CMK (cell line): ENCODE results near the gene ATP4B.
"Not testable (repeated sequence)": the region's sequence is repeated elsewhere in the genome, so short reads cannot be mapped to it uniquely, and the experiment has no call there.

Experiments
- DNase-seq: peaks from one replicate; pipeline ENCODE4 v3.0.0-alpha.2; 2010; ENCODE audit warnings: low read depth

The ATP4B gene

DNA sequence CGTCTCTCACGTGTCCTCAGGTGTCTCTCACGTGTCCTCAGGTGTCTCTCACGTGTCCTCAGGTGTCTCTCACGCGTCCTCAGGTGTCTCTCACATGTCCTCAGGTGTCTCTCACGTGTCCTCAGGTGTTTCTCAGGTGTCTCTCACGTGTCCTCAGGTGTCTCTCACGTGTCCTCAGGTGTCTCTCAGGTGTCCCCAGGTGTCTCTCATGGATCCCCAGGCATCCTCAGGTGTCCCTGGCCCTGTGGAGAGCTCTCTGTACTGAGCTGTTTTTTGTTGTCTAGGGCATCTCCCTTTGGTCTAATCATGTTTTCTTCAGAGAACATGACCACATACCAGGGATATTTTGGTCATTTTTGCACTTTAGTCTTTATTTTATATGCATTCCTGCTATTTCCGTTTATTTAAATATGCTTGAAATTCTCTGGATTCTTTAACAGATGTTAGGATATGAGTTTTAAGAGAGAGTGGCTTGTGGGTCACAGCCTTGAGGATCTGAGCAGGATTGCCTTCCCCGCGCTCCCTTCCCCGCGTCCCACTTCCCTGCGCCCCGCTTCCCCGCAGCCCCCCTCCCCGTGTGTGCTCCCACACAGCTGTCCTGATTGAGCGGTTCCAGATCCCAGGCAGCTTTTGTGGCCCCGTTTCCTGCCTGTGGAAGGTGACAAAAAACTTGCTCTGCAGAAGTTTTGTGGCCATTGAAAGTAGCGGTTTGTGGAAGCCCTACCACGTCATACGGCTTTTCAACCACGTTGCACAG is 31.9 kb downstream of the ATP4B start:
- DNase-seq, result no peak

- DNase-seq, result not testable (repeated sequence)
Observed at GRCh38 chr13:113624640-113625304, 33.2 kb downstream of the ATP4B start.

DNA sequence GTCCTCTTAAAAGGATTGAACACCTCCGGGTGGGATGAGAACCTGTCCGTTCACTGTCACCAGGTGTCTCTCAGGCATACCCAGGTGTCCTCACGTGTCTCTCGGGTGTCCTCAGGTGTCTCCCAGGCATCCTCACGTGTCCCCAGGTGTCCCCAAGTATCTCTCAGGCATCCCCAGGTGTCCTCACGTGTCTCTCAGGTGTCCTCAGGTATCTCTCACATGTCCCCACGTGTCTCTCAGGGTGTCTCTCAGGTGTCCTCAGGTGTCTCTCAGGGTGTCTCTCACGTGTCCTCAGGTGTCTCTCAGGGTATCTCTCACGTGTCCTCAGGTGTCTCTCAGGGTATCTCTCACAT is 33.8 kb downstream of the ATP4B start:
- DNase-seq, result no peak

- DNase-seq, result no peak
Observed at GRCh38 chr13:113623491-113624234, 34.3 kb downstream of the ATP4B start.

DNA sequence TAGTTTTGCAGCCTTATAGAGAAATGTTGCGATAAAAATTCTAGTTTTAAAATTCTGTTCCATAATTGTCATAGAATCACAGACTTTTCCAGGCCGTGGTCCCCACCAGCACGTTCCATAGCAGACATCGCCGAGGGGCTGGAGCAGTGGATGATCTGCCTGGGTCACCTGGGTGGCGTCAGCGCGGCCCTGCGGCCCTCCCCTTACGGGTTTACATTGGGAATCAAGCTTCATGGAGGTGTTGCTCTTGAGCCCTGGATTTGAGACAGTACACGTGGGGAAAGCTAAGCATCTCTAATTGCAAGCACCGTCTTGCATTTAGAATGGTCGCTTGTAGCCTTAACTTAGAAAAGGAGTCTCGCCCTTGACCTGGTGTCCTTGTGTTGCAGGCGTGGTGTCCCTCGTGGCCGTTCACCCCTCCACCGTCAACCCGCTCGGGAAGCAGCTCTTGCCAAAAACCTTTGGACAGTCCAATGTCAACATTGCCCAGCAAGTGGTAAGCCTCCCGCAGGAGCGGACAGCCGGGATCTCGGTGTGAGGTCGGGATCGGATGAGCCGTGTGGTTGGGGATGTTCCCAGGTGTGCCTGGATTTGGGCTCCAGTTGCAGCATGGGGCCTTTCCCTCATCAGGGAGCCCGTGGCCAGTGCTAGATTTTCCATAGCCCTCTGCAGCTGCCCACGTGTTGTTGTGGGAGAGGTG is 35.1 kb downstream of the ATP4B start:
- no peak for DNase-seq

GRCh38 chr13:113621986-113622550 is 35.9 kb downstream of the ATP4B start:
- not testable (repeated sequence) for DNase-seq

- DNase-seq, result peak; percentile 7
Observed at GRCh38 chr13:113621498-113621897, 36.5 kb downstream of the ATP4B start.

DNA sequence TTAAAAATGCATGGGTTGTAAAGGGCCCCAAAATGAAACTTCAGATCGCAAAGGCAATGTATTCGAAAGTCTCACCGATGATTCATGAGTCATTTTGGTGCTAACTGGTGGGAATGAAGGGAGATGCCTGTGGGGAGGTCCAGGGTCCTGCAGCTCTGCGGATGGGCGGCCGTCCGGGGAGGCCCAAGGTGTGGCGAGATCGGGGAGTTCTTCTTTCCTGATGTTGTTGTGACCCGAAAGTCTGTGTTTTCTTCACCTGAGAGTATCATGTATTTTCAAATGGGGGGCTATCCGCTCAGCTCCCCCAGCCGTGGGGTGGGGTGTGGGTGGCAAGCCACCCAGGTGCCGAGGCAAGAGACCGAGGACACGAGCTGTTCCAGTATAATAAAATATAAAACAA is 37.0 kb downstream of the ATP4B start:
- DNase-seq, result no peak

DNA sequence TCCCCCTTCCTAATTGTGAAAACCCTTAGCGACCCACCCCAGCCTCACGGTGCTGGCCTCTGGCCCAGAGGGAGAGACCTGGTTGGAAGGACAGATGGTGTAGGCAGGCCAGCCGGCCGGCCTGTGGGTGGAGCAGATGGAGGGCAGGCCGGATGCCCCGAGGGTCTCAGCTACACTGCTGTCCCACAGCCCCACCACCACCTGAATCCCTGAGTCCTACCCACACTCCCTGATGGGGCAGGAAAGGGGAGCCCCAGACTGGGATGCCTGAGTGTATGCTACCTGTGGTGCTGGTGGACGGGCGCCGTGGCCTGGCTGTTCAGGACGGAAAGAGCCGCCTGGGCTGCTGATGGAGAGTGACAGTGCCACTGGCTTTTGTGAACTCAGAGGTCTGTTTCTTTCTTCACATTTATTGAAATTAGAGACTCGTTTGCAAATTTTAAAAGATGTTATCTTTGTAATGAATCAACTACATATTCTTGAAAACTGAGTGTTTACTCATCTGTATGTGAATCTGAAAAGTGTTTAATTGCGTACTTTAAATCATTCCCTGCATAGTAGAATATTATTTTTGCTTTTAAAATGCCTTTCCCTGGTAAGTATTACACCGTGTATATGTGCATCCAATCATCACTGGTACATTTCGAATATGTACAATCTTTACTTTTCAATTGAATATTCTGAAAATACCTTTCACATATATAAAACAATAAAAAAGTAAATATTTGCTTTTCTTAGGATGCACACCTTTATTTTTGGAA is 37.8 kb downstream of the ATP4B start:
- DNase-seq, result no peak

- no peak for DNase-seq
Observed at GRCh38 chr13:113618455-113618854, 39.5 kb downstream of the ATP4B start.

GRCh38 chr13:113617961-113618360 is 40.0 kb downstream of the ATP4B start:
- DNase-seq, result no peak

DNA sequence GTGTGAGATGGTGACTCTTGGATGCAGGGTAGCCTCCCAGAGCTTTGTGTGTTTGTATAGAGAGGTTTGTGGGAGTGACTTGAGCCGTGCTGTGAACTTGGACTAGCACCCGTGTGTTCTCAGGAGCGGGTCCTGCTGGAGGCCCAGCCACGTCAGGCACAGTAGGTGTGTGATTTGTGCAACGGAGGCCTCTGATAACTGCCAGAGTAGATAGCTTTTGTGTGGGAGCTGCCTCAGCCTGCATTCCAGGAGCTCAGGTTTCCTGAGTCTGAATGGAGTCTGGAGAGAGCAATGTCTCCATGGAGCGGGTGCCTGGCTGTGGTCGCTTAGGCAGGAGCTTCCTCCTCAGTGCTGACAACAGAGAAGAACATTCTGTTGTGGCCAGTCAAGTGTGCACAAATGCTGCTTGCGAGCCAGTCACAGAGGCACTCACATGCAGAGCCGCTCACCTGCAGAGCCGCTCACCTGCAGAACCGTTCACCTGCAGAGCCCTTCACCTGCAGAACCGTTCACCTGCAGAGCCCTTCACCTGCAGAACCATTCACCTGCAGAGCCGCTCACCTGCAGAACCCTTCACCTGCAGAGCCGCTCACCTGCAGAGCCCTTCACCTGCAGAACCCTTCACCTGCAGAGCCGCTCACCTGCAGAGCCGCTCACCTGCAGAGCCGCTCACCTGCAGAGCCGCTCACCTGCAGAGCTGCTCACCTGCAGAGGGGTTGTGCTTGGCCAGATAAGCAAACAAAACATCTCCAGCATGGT is 40.8 kb downstream of the ATP4B start:
- no peak for DNase-seq

GRCh38 chr13:113616281-113616906 is 41.6 kb downstream of the ATP4B start:
- DNase-seq, result no peak

DNA sequence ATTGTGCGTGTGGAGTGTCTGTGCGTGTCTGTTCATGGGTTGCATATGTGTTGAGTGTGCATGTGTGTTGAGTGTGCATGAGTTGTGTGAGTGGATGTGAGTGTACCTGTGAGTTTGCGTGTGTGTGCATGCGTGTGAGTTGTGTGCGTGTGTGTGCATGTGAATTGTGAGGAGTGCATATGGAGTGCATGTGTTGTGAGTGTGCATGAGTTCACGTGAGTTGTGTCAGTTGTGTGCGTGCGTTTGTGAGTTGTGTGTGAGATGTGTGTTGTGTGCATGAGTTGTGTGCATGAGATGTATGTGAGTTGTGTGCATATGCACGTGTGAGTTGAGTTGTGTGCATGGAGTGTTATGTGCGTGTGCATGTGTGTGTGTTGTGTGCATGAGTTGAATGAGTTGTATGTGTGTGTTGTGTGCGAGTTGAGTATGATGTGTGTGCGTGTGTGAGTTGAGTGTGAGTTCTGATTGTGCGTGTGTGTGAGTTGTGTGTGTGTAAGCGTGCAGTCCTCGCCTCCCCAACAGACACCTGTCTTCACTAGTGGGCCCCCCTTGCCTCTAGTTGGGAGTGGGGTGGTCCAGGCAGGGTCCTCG is 44.1 kb downstream of the ATP4B start:
- DNase-seq, result no peak

DNA sequence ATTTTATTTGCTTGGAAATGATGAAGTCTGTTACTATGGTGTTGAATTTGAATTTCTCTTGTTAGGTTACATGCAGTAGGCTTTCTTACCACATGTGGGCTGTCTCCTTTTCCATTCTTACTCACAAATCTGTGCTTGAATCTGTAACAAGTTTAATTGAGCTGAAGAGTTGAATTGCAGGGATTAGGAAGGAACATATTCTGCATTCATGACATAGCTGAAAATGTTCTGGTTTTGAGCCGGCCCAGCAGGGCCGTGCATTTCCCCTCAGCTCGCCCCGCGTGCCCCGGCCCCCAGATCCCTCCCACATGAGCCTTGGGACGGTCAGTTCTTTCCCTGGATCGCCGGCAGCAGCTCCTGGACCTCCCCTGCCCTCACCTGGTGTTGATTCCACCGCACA is 45.4 kb downstream of the ATP4B start:
- no peak for DNase-seq

DNA sequence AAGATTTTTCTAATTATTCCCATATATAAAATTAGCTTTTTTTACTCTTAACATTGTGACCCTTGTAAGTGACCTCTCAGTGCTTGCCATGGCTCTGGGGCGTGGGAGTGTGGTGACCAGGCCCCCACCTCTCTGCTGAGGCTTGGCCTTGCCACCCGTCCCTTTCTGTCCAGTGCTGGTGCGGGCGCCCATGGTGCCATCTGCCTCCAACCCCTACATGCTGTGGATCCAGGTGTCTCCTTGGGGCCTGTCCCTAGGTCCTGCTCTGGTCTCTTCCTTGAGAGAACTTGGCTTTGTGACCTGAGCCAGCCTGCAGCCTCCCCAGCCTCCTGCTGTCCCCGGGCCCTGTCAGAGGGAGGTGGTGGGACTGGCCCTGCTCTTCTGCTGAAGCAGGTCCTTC is 46.0 kb downstream of the ATP4B start:
- DNase-seq, result no peak

DNA sequence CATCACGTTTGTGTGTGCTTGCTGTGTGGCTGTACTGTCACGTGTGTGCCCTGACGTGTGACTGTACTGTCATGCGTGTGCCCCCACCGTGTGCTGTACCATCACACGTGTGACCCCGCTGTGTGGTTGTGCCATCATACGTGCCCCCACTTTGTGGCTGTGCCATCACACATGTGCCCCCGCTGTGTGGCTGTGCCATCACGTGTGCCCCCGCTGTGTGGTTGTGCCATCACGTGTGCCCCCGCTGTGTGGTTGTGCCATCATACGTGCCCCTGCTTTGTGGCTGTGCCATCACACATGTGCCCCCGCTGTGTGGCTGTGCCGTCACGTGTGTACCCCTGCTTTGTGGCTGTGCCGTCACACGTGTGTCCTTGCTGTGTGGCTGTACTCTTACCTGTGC is 47.7 kb downstream of the ATP4B start:
- DNase-seq, result no peak

DNA sequence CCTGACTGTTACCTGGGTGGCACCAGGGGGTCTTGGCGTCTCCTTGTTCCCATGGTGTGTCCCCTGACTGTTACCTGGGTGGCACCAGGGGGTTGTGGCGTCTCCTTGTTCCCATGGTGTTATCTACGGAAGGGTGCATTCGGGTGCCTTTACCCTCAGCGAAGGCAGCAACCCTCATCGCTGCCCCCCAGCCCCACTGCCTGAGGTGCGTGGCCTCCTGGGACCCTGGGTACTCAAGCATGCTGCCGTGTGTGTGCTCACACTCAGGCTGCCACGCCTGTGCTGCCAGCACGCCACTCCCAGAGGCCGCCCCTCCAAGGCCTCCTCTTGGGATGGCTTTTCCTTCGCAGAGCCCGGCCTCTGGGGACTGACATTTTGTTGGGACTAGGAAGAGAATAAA is 48.4 kb downstream of the ATP4B start:
- DNase-seq, result no peak

GRCh38 chr13:113608967-113609533 is 48.9 kb downstream of the ATP4B start:
- no peak for DNase-seq
